HEK293T (cell line): ENCODE measurements around the gene ZNF605.
"Not testable (repeated sequence)": the region's sequence is repeated elsewhere in the genome, so short reads cannot be mapped to it uniquely, and the experiment has no call there.

Experiments used
- ARNT ChIP-seq: fragments of 450-650 bp; IDR thresholded peaks from 2 replicates; pipeline ENCODE4 v1.6.1; 2017; ENCODE audit warnings: mild to moderate bottlenecking
- BHLHE40 ChIP-seq: fragments of 450-650 bp; IDR thresholded peaks from 2 replicates; pipeline ENCODE4 v1.6.1; 2016; ENCODE audit warnings: mild to moderate bottlenecking, moderate library complexity, borderline replicate concordance
- CTBP1 ChIP-seq: fragments of 450-650 bp; IDR thresholded peaks from 2 replicates; pipeline ENCODE4 v1.6.1; 2016; ENCODE audit warnings: borderline replicate concordance
- ELF4 ChIP-seq: fragments of 450-650 bp; IDR thresholded peaks from 2 replicates; pipeline ENCODE4 v1.6.1; 2017; ENCODE audit warnings: antibody characterized with exemption
- FOXA1 ChIP-seq: fragments of 450-650 bp; IDR thresholded peaks from 2 replicates; pipeline ENCODE4 v1.6.1; 2016; ENCODE audit warnings: mild to moderate bottlenecking
- FOXM1 ChIP-seq: fragments of 450-650 bp; IDR thresholded peaks from 2 replicates; pipeline ENCODE4 v1.6.1; 2017; ENCODE audit warnings: mild to moderate bottlenecking, borderline replicate concordance
- L3MBTL2 ChIP-seq: fragments of 450-650 bp; conservative IDR thresholded peaks from 2 replicates; pipeline ENCODE4 v1.6.1; 2016; ENCODE audit warnings: mild to moderate bottlenecking
- LEF1 ChIP-seq: fragments of 450-650 bp; IDR thresholded peaks from 2 replicates; pipeline ENCODE4 v1.6.1; 2017; ENCODE audit warnings: mild to moderate bottlenecking, borderline replicate concordance
- PKNOX1 ChIP-seq: fragments of 450-650 bp; IDR thresholded peaks from 2 replicates; pipeline ENCODE4 v1.6.1; 2016
- SP1 ChIP-seq: fragments of 450-650 bp; IDR thresholded peaks from 2 replicates; pipeline ENCODE4 v1.6.1; 2017
- SUZ12 ChIP-seq: fragments of 450-650 bp; IDR thresholded peaks from 2 replicates; pipeline ENCODE4 v1.6.1; 2016; ENCODE audit warnings: mild to moderate bottlenecking
- TARDBP ChIP-seq: fragments of 450-650 bp; IDR thresholded peaks from 2 replicates; pipeline ENCODE4 v1.6.1; 2016
- ZNF384 ChIP-seq: fragments of 450-650 bp; IDR thresholded peaks from 2 replicates; pipeline ENCODE4 v1.6.1; 2016

GRCh38 chr12:132936921-132937320, 19.2 kb downstream of the ZNF605 start:
- not testable (repeated sequence) for TF ChIP-seq PKNOX1, ELF4, LEF1, SUZ12, ARNT, SP1, CTBP1, BHLHE40, ZNF384, L3MBTL2, FOXM1, FOXA1, TARDBP
